ENCODE results near the gene RPL12.

DNA sequence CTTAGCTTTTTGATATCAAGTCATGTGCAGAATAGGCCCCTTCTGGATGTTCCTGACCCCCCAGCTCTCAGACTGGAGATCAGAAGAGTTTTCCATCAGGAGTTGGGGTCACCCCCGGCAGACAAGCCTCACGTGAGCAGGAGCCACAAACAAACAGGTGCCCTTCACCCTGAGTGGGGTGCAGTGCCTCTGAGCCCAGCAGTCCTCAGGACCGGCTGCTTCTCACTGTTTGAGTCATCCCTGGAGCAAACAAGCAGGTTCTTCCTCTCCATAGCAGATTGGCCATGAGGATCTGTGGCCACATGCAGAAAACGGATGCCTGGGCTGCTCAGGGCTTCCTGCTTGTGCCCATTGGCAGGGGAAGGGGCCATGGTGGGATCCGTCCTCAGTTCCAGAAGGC, 47.1 kb upstream of the RPL12 start:
- TF ChIP-seq, protein P1, sequence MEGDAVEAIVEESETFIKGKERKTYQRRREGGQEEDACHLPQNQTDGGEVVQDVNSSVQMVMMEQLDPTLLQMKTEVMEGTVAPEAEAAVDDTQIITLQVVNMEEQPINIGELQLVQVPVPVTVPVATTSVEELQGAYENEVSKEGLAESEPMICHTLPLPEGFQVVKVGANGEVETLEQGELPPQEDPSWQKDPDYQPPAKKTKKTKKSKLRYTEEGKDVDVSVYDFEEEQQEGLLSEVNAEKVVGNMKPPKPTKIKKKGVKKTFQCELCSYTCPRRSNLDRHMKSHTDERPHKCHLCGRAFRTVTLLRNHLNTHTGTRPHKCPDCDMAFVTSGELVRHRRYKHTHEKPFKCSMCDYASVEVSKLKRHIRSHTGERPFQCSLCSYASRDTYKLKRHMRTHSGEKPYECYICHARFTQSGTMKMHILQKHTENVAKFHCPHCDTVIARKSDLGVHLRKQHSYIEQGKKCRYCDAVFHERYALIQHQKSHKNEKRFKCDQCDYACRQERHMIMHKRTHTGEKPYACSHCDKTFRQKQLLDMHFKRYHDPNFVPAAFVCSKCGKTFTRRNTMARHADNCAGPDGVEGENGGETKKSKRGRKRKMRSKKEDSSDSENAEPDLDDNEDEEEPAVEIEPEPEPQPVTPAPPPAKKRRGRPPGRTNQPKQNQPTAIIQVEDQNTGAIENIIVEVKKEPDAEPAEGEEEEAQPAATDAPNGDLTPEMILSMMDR (IDR thresholded peaks at IDR 0.05; ENCODE audit: borderline replicate concordance, extremely low read depth, low read length, poor library complexity, severe bottlenecking) = no peak
- no peak for TF ChIP-seq EZH2 (IDR thresholded peaks at IDR 0.05; ENCODE audit: borderline replicate concordance, low read depth, low read length, severe bottlenecking)
